Lung (tissue), 12 donors: ENCODE measurements around the gene CREB3. TPM values are rescaled to one million over a fixed set of nuclear protein-coding genes. Genes with fewer than 3 reads are reported as not detected.
A peak's percentile ranks its signal among the peaks of the same experiment; 100 is the strongest.

Source experiments
- ATAC-seq: fragments of 200-7000 bp; cut with Tn5 transposase; one replicate; pipeline ENCODE4 v1.9.1; 2020; ENCODE audit warnings: moderate number of reproducible peaks; ENCODE audit not compliant: insufficient read depth, low FRiP score
- DNase-seq, 3 donors: peaks; one replicate each; pipeline ENCODE4 v3.0.0-alpha.2; 2013 to 2017
- H3K27ac ChIP-seq, 2 donors: one replicate each; pipeline ENCODE4 v1.5.1; 2013; ENCODE audit warnings: mild to moderate bottlenecking in 2 of 2, moderate library complexity in 2 of 2, control low read depth in 1 of 2, inconsistent platforms in 1 of 2, low read depth in 1 of 2, low read length in 1 of 2
- H3K27me3 ChIP-seq, 3 donors: one replicate each; pipeline ENCODE4 v1.5.1; 2013; ENCODE audit warnings: low read length in 2 of 3; ENCODE audit not compliant: control insufficient read depth in 3 of 3, insufficient read depth in 3 of 3
- H3K36me3 ChIP-seq, 4 donors: one replicate each; pipeline ENCODE4 v1.5.1; 2013; ENCODE audit warnings: low read length in 4 of 4, mild to moderate bottlenecking in 1 of 4, moderate library complexity in 1 of 4; ENCODE audit not compliant: control insufficient read depth in 4 of 4, insufficient read depth in 4 of 4
- H3K4me1 ChIP-seq, 5 donors: one replicate each; pipeline ENCODE4 v1.5.1; 2013; ENCODE audit warnings: low read length in 5 of 5, mild to moderate bottlenecking in 2 of 5, moderate library complexity in 1 of 5; ENCODE audit not compliant: control insufficient read depth in 5 of 5, insufficient read depth in 5 of 5
- H3K4me3 ChIP-seq: one replicate; pipeline ENCODE4 v1.5.1; 2013; ENCODE audit warnings: mild to moderate bottlenecking, control low read depth, moderate library complexity
- H3K9ac ChIP-seq, 2 donors: one replicate each; pipeline ENCODE4 v1.5.1; 2013; ENCODE audit warnings: low read length in 2 of 2, control low read depth in 1 of 2; ENCODE audit not compliant: insufficient read depth in 1 of 2
- H3K9me3 ChIP-seq, 4 donors: one replicate each; pipeline ENCODE4 v1.5.1; 2013; ENCODE audit warnings: low read length in 3 of 4, mild to moderate bottlenecking in 1 of 4, moderate library complexity in 1 of 4; ENCODE audit not compliant: control insufficient read depth in 4 of 4, insufficient read depth in 3 of 4
- whole genome bisulfite sequencing, 2 donors: extraction: QIAGEN DNeasy Blood & Tissue Kit; methylation state at CpG; one replicate each; pipeline ENCODE4 v1.1.7; 2013; 5-methylcytosine and 5-hydroxymethylcytosine counted together
- polyA plus RNA-seq, 2 donors: library from polyadenylated mRNA; stranded (reverse); fragments of 200-250 nt; gene quantifications; one replicate each; pipeline ENCODE4 v1.2.1, GENCODE V29; 2013
- total RNA-seq, 2 donors: library from RNA; depleted of rRNA in 1 of 2; stranded (reverse); fragments of >200 nt in 1 of 2; gene quantifications; one replicate each; pipeline ENCODE4 v1.2.1, GENCODE V29; 2014 to 2021
- TF ChIP-seq, protein P1 (sequence below): IDR thresholded peaks from 2 replicates; pipeline ENCODE4 v1.5.1; 2012; ENCODE audit warnings: mild to moderate bottlenecking; ENCODE audit errors: control extremely low read depth, extremely low read depth
- donor health status: control.
- donor health status: control.
- donor health status: Bipolar disorder and iron deficiency.
- donor health status: healthy.
- donor health status: DM: yes; HTN: yes; CAD: no.

Gene CREB3
- total and polyA plus RNA-seq, 4 donors = 25.1 to 43.3 (median 38.9) TPM

DNA sequence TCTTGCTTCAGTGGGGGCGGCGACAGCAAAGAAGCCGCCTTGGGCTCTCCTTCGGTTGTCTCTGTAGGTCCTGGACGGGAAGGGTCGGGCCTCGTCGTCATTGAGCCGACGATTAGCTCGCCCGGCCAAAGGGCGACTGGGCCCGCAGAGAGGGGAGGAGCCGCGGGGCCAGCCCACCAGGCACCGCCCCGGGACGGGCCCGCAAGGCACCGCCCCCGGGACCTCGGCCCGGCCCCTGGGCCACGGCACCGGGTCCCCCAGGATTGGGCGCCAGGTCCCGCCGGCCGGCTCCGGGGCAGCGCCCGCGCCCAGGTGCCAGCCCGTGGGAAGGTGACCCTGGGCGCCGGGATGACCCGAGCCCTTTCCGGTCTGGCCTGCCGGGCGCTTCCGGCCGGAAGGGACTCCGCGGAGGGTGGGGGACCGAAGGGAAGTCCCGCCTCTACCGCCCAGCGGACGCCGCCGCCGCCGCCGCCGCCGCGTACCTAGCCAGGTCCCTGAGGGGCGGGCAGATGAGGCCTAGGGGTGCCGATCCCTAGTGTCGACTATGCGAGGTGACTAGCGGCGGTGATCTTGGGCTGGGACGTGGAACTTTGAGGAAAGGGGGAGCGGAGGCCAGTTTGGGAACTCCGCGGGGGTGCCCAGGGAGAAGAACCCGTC is 16.5 kb downstream of the CREB3 start, which contains the start of the genes GBA2 and RGP1:
Gene GBA2 (minus strand): TSS at position 371 of the 657 bp plus-strand sequence. CDS start 524 bp downstream, outside the sequence.
Gene RGP1 (plus strand): TSS at position 430 of the 657 bp plus-strand sequence. CDS start 469 bp downstream, outside the sequence.
- ATAC-seq (peak; percentile 93), DNase-seq (peak; percentile 77 to 81 (median 77))
- H3K4me1 ChIP-seq = peaks cover 2 to 34% (median 26%) of the 10 kb centered on the region in 5 donors
- H3K4me3 ChIP-seq = peak within 1 kb of the TSS; percentile 96
- 0 to 1% methylated on average over 33 to 69 of the region's 69 CpGs for WGBS, 2 donors
- TF ChIP-seq, protein P1, sequence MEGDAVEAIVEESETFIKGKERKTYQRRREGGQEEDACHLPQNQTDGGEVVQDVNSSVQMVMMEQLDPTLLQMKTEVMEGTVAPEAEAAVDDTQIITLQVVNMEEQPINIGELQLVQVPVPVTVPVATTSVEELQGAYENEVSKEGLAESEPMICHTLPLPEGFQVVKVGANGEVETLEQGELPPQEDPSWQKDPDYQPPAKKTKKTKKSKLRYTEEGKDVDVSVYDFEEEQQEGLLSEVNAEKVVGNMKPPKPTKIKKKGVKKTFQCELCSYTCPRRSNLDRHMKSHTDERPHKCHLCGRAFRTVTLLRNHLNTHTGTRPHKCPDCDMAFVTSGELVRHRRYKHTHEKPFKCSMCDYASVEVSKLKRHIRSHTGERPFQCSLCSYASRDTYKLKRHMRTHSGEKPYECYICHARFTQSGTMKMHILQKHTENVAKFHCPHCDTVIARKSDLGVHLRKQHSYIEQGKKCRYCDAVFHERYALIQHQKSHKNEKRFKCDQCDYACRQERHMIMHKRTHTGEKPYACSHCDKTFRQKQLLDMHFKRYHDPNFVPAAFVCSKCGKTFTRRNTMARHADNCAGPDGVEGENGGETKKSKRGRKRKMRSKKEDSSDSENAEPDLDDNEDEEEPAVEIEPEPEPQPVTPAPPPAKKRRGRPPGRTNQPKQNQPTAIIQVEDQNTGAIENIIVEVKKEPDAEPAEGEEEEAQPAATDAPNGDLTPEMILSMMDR = no peak
- peak within 1 kb of the TSS; percentile 76 to 92 for H3K9ac ChIP-seq
- no peaks in the 10 kb centered on the region for H3K9me3 ChIP-seq
- H3K36me3 ChIP-seq = peaks cover 10 to 40% (median 36%) of the 10 kb centered on the region in 4 donors
- H3K27ac ChIP-seq = peak within 1 kb of the TSS; percentile 94 to 99
- H3K27me3 ChIP-seq = no peaks in the 10 kb centered on the region

DNA sequence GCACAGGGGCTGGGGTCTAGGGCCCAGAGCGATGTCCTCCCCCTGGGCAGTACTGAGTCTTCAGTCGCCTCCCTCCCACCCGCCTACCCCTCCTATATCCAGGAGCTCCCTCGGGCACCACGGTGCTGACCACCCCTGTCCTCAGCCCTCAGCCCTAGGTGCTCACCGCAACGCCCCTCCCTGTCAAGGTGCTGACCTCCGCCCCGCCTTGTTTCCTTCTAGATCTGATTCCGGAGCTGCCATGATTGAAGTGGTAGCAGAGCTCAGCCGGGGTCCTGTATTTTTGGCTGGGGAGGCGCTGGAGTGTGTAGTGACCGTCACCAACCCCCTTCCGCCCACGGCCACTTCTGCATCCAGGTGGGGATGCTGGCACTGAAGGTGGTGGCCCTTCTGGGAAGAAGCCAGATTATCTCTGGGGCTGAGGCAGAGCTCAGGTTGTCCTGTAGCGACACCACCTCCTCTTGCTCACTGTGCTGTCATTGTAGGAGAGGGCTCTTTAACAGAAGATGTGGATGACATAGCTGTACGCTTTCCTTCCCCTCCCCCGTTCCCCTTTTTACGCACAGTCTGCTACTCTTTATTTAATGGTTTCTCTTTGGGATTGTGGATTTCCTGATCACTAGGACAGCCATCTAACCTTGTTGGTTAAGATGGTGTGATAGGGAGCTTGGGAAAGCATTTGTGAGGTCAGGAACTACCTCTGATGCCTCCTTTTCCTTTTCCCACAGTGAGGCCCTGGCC is 17.2 kb downstream of the CREB3 start:
- Histone ChIP-seq H3K4me1 (peaks cover 4 to 34% (median 26%) of the 10 kb centered on the region in 5 donors), H3K4me3 (peak overlapping the region; percentile 96), H3K27me3 (no peaks in the 10 kb centered on the region), H3K9me3 (no peaks in the 10 kb centered on the region), H3K9ac (peak overlapping the region; percentile 67 to 75), H3K36me3 (peaks cover 10 to 38% (median 36%) of the 10 kb centered on the region in 4 donors), H3K27ac (peak overlapping the region; percentile 94 to 99)
- 2 to 4% methylated on average over 16 to 19 of the region's 19 CpGs for WGBS, 2 donors
- TF ChIP-seq, protein P1 = no peak
- peak in 2 of 3 donors; percentile 13 to 21 for DNase-seq
- ATAC-seq = peak; percentile 9

DNA sequence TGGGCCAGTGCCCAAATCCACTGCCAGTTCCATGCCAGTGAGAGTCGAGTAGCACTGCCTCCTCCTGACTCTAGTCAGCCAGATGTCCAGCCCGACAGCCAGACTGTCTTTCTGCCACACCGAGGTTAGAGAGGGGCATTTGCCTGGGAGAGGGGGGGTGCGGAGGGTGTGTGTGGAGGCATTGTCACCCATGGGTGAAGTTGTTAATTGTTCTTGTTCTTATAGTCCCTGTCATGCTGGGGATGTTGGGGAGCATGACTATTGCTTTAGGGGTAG is 17.7 kb downstream of the CREB3 start:
- Histone ChIP-seq H3K4me1 (peaks cover 4 to 34% (median 26%) of the 10 kb centered on the region in 5 donors), H3K4me3 (no peak overlapping the region), H3K9me3 (no peaks in the 10 kb centered on the region), H3K27me3 (no peaks in the 10 kb centered on the region), H3K36me3 (peaks cover 10 to 42% (median 37%) of the 10 kb centered on the region in 4 donors), H3K9ac (peak overlapping the region; percentile 67 to 75), H3K27ac (peak overlapping the region; percentile 94 to 99)
- DNase-seq (no peak), ATAC-seq (no peak)
- TF ChIP-seq, protein P1 = no peak
- WGBS, 2 donors = 61 to 69% methylated on average over 4 of the region's 4 CpGs
